Spinal cord (tissue), 10 donors: Measurements from ENCODE around the gene DNAH2. TPM values are rescaled to one million over a fixed set of nuclear protein-coding genes. Genes with fewer than 3 reads are reported as not detected.
A peak's percentile ranks its signal among the peaks of the same experiment; 100 is the strongest.

Source experiments
- DNase-seq, 6 donors: peaks; one replicate each; pipeline versions ENCODE4 v3.0.0 to v3.0.0-alpha.2; 2013 to 2015; ENCODE audit warnings: low spot score in 6 of 6, low read depth in 4 of 6
- H3K27ac ChIP-seq: one replicate; pipeline ENCODE4 v1.5.1; 2013; ENCODE audit warnings: low read depth, low read length, control low read depth
- H3K27me3 ChIP-seq: one replicate; pipeline ENCODE4 v1.6.1; 2013; ENCODE audit warnings: low read length; ENCODE audit not compliant: control insufficient read depth, insufficient read depth
- H3K36me3 ChIP-seq: one replicate; pipeline ENCODE4 v1.6.1; 2013; ENCODE audit warnings: low read length; ENCODE audit not compliant: control insufficient read depth, insufficient read depth
- H3K4me1 ChIP-seq: one replicate; pipeline ENCODE4 v1.6.1; 2013; ENCODE audit warnings: low read length; ENCODE audit not compliant: control insufficient read depth, insufficient read depth
- H3K4me3 ChIP-seq: one replicate; pipeline ENCODE4 v1.5.1; 2013; ENCODE audit warnings: low read depth, low read length, control low read depth
- H3K9me3 ChIP-seq: one replicate; pipeline ENCODE4 v1.6.1; 2013; ENCODE audit warnings: low read length; ENCODE audit not compliant: control insufficient read depth, insufficient read depth
- WGBS: methylation state at CpG from one replicate; pipeline ENCODE4 v1.1.5; 2013; ENCODE audit warnings: missing lambda C conversion rate; ENCODE audit not compliant: insufficient coverage; 5-methylcytosine and 5-hydroxymethylcytosine counted together
- polyA plus RNA-seq, 2 donors: library from polyadenylated mRNA; unstranded; fragments of 120-200 nt; gene quantifications; one replicate each; pipeline ENCODE4 v1.2.1, GENCODE V29; 2013; ENCODE audit not compliant: insufficient read length in 2 of 2
- total RNA-seq, 2 donors: library from RNA; depleted of rRNA in 1 of 2; stranded (reverse); fragments of 120-200 nt in 1 of 2; fragments of >200 nt in 1 of 2; gene quantifications; one replicate each; pipeline versions ENCODE4 v1.2.3 to v1.2.4, GENCODE V29; 2013 to 2014
- donor health status: healthy.

DNAH2 gene
- total and polyA plus RNA-seq, 4 donors = 1.3 to 3.2 (median 2.9) TPM

DNA sequence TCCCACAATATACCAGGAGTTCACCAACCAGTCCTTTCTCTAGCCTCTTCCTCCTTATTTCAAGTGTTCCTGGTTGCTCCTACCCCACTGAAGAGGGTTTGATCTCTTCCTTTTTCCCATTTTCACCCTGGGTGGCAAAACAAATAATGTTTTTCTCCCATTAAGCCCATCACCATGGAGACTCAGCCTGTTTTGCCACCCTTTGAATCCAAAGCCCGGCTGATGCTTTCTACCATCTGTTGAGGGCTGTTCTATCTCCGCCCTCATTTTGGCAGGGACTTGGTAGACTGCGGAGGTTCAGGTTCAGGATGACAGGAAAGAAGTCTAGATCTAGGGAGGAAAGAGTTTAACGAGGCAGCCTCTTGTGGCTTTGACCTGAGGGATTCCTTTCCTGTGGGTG lies 2.6 kb downstream of the DNAH2 start:
- Histone ChIP-seq H3K4me1 (peaks cover 42% of the 10 kb centered on the region), H3K4me3 (no peak overlapping the region), H3K27ac (no peak overlapping the region), H3K27me3 (no peaks in the 10 kb centered on the region), H3K36me3 (no peaks in the 10 kb centered on the region), H3K9me3 (no peaks in the 10 kb centered on the region)
- peak in 2 of 6 donors; percentile 39 to 75 for DNase-seq
- WGBS = 27% methylated on average over 4 of the region's 4 CpGs

DNA sequence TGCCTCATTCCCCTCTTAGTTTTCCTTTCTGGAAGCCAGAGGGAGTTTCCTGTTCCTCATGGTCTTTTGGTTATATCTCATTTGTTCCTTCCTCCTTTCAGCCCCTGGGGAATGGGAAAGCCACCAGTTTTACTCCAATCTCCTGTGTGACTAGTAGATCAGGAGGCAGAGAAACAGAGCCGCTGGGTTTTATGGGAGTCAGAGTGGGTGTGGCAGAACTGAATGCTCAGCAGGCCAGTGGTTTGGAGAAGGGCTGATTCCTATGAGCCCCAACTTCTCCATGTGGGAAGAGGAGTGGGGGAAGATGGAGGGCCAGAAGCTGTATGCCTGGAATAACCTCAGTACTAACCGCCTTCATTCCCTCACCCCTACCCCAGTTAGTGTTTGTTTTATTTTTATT lies 4.1 kb downstream of the DNAH2 start:
- Histone ChIP-seq H3K4me1 (peaks cover 28% of the 10 kb centered on the region), H3K27me3 (no peaks in the 10 kb centered on the region), H3K4me3 (no peak overlapping the region), H3K9me3 (no peaks in the 10 kb centered on the region), H3K36me3 (no peaks in the 10 kb centered on the region), H3K27ac (no peak overlapping the region)
- WGBS = no CpG with 5 or more reads among the region's 2 CpGs
- DNase-seq = no peak

DNA sequence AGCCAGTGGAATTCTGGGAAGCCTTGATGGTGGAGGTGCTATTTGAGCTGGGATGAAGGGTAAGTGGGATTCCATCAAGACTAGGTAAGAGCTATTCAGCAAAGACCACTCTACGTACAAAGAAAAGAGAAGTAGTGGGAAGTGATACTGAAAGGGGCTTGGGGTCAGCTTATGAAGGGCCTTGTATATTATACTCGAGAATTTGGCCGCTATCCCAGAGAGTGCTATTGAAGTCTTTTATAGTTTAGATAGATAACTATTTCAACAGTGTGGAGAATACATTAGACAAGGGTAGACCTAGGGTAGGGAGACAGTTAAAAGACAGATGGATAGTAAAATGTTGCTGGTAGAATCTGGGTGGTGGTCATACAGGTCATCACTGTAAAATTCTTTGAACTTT lies 10.3 kb downstream of the DNAH2 start:
- DNase-seq = no peak
- no peaks in the 10 kb centered on the region for H3K9me3 ChIP-seq
- no peak overlapping the region for H3K4me3 ChIP-seq
- H3K36me3 ChIP-seq = no peaks in the 10 kb centered on the region
- no CpG with 5 or more reads among the region's 3 CpGs for WGBS
- H3K4me1 ChIP-seq = no peaks in the 10 kb centered on the region
- H3K27ac ChIP-seq = no peak overlapping the region
- H3K27me3 ChIP-seq = no peaks in the 10 kb centered on the region

DNA sequence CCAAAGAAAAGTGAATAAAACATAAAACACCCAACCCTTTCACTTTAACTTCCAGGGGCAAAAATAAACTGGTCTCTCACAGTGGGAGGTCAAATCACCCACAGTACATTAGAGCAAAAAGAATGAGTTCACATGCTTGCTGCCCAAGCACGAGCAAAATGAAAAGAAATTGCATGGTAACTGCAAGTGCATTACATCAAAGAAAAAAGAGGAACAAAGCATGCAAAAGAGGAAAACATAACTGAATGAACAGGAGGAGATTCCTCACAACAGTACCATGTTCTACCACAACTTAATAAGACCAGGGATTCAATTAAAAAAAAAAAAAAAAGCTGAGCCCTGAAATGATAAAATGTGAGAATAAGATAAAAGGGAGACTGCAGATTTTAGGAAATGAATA lies 12.3 kb downstream of the DNAH2 start:
- WGBS = 0% methylated on average over 1 of the region's 1 CpG

DNA sequence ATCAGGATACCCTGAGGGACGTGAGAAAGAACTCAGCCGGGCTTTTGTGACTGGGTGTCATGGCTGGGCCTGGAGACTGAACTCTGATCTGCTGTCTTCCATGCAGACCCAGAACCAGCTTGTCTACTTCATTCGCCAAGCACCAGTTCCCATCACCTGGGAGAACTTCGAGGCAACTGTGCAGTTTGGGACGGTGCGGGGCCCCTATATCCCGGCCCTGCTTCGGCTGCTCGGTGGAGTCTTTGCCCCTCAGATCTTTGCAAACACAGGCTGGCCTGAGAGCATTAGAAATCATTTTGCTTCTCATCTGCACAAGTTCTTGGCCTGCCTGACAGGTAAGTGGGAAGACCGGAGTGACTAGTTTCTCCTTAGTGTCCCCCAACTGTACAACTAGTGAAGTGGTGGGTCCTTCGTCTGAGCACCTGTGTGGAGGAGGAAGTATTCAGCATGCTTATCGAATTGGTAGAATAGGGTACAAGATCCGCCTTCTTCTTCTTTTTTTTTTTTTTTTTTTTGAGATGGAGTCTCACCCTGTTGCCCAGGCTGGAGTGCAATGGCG lies 15.5 kb downstream of the DNAH2 start:
- Histone ChIP-seq H3K27ac (no peak overlapping the region), H3K4me3 (no peak overlapping the region), H3K27me3 (peaks cover 3% of the 10 kb centered on the region), H3K36me3 (no peaks in the 10 kb centered on the region), H3K4me1 (no peaks in the 10 kb centered on the region), H3K9me3 (no peaks in the 10 kb centered on the region)
- no peak for DNase-seq
- WGBS = 96% methylated on average over 9 of the region's 14 CpGs

More for the DNA sequence above, 12.3 kb downstream of the DNAH2 start:
- Histone ChIP-seq H3K4me1 (no peaks in the 10 kb centered on the region), H3K4me3 (no peak overlapping the region), H3K36me3 (no peaks in the 10 kb centered on the region), H3K9me3 (no peaks in the 10 kb centered on the region), H3K27me3 (no peaks in the 10 kb centered on the region), H3K27ac (no peak overlapping the region)
- DNase-seq = no peak

DNA sequence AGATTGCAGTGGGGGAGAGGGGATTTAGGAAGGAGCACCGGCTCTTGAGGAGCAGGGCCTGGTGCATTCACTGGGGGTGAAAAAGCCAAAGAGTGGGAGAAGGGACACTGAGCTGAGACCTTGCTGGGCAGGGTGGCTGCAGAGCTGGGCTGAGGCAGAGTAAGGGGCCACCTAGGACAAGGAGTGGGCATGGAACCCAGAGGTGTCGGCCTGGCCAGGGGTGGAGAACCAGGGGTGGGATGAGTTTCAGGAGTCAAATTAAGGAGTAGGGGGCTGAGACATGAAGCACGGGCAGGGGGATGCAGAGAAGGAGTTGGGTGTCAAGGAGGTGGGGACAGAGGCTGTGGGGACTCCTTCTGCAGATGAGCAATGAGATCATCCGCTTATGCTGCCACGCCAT lies 20.1 kb downstream of the DNAH2 start:
- Histone ChIP-seq H3K27me3 (peaks cover 3% of the 10 kb centered on the region), H3K4me3 (no peak overlapping the region), H3K4me1 (no peaks in the 10 kb centered on the region), H3K36me3 (peaks cover 7% of the 10 kb centered on the region), H3K9me3 (no peaks in the 10 kb centered on the region), H3K27ac (no peak overlapping the region)
- DNase-seq = no peak
- 96% methylated on average over 5 of the region's 5 CpGs for WGBS

DNA sequence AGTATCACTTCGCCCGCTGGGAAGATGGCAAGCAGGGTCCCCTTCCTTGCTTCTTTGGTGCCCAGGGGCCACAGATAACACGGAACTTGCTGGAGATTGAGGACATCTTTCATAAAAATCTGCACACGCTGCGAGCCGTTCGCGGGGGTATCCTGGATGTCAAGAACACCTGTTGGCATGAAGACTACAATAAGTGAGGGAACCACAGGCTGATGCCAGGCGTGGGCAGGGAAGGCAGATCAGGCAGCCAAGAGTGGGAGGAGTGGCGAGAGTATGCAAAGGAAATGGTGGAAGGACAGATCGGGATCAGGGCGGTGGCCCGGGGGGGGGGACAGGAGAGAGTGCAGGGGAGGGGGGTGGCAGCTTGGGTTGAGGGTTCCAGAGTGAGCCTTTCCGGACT lies 22.2 kb downstream of the DNAH2 start:
- WGBS = 93% methylated on average over 9 of the region's 14 CpGs
- peaks cover 3% of the 10 kb centered on the region for H3K27me3 ChIP-seq
- H3K36me3 ChIP-seq = peaks cover 7% of the 10 kb centered on the region
- no peak overlapping the region for H3K27ac ChIP-seq
- no peaks in the 10 kb centered on the region for H3K4me1 ChIP-seq
- DNase-seq = no peak
- H3K9me3 ChIP-seq = no peaks in the 10 kb centered on the region
- H3K4me3 ChIP-seq = no peak overlapping the region

DNA sequence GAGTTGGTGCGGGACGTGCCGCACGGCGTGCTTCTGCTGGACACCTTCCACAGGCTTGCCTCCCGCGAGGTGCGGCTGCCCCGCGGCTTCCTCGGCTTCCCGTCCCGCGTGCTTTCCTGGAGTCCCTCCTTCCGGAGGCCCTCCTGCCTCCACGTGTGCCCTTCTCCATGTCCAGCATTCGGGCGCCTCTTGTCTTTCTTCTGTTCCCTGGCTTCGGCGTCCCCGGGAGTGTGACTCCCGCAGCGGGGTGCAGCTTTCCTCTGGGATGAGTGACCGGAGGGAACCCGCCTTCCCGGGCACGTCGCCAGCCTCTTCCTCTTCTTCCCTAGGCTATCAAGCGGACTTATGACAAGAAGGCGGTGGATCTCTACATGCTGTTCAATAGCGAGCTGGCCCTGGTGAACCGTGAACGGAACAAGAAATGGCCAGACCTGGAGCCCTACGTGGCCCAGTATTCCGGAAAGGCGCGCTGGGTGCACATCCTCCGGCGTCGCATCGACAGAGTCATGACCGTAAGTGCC lies 23.0 kb downstream of the DNAH2 start:
- no peak overlapping the region for H3K27ac ChIP-seq
- H3K36me3 ChIP-seq = peaks cover 7% of the 10 kb centered on the region
- H3K9me3 ChIP-seq = no peaks in the 10 kb centered on the region
- 70% methylated on average over 42 of the region's 42 CpGs for WGBS
- no peak overlapping the region for H3K4me3 ChIP-seq
- no peak for DNase-seq
- H3K27me3 ChIP-seq = peaks cover 3% of the 10 kb centered on the region
- H3K4me1 ChIP-seq = no peaks in the 10 kb centered on the region

DNA sequence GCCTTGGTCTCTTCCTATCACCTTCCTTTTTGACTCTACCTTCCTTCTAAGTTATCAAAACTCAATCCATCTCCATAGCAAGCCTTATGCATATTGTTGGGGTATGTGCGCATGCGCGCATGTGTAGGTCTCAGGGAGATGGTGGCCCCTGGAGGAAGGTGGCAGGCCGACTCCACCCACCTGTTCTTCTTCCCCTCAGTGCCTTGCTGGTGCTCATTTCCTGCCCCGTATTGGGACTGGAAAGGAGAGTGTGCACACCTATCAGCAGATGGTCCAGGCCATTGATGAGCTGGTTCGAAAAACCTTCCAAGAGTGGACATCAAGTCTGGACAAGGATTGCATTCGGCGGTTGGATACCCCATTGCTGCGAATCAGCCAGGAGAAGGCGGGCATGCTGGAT lies 25.2 kb downstream of the DNAH2 start:
- no peak overlapping the region for H3K4me3 ChIP-seq
- DNase-seq = no peak
- peaks cover 7% of the 10 kb centered on the region for H3K36me3 ChIP-seq
- no peaks in the 10 kb centered on the region for H3K27me3 ChIP-seq
- H3K9me3 ChIP-seq = no peaks in the 10 kb centered on the region
- no peaks in the 10 kb centered on the region for H3K4me1 ChIP-seq
- 92% methylated on average over 6 of the region's 10 CpGs for WGBS
- no peak overlapping the region for H3K27ac ChIP-seq

DNA sequence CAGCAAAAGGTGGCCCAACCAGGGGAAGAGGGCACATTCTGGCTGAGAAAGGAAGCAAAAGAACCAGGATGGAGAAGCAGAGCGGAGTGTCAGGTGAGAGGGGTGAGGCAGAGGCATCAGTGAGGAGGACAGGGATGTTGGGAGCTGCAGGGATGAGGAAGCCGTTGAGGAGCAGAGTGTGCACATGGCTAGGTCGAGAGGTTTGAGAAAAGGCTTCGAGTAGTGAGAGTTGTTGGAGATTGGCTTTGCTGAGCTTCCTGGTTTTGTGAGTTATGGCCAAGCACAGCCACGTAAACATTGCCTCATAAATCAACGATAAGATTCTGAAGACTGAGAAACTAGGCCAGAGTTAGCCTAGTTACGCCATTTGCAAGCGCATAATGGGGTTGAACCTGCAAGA lies 26.9 kb downstream of the DNAH2 start:
- Histone ChIP-seq H3K9me3 (no peaks in the 10 kb centered on the region), H3K27me3 (no peaks in the 10 kb centered on the region), H3K4me1 (no peaks in the 10 kb centered on the region), H3K27ac (no peak overlapping the region), H3K4me3 (no peak overlapping the region), H3K36me3 (peaks cover 7% of the 10 kb centered on the region)
- 81% methylated on average over 8 of the region's 8 CpGs for WGBS
- DNase-seq = no peak
